Ovary (tissue), 9 donors: ENCODE data around the gene FALEC. TPM values are rescaled to one million over a fixed set of nuclear protein-coding genes. Genes with fewer than 3 reads are reported as not detected.

Source experiments
- DNase-seq, 5 donors: peaks; one replicate each; pipeline ENCODE4 v3.0.0-alpha.2; 2019 to 2020
- H3K27ac ChIP-seq, 2 donors: fragments of 200-600 bp; one replicate each; pipeline versions ENCODE4 v1.5.1 to v1.8.0; 2019 to 2022
- H3K27me3 ChIP-seq: fragments of 200-600 bp; one replicate; pipeline ENCODE4 v1.8.0; 2022
- H3K36me3 ChIP-seq: fragments of 200-600 bp; sonication (generic); one replicate; pipeline ENCODE4 v1.5.1; 2019
- H3K4me1 ChIP-seq: one replicate; pipeline ENCODE4 v1.8.1; 2013; ENCODE audit warnings: mild to moderate bottlenecking, moderate library complexity; ENCODE audit not compliant: insufficient read depth
- H3K4me3 ChIP-seq: fragments of 200-600 bp; sonication (generic); one replicate; pipeline ENCODE4 v1.5.1; 2017
- H3K9me3 ChIP-seq, 2 donors: fragments of 200-600 bp in 1 of 2; sonication (generic) in 1 of 2; one replicate each; pipeline versions ENCODE4 v1.5.1 to v1.8.1; 2013 to 2019; ENCODE audit warnings: mild to moderate bottlenecking in 1 of 2, moderate library complexity in 1 of 2
- EP300 ChIP-seq: sonication (generic); formaldehyde crosslinking; IDR thresholded peaks from one replicate; pipeline ENCODE4 v1.6.1; 2017; ENCODE audit warnings: antibody characterized with exemption
- POLR2A ChIP-seq: fragments of 450-650 bp; IDR thresholded peaks from one replicate; pipeline ENCODE4 v1.6.1; 2017; ENCODE audit warnings: antibody characterized with exemption, mild to moderate bottlenecking, moderate library complexity
- WGBS, 3 donors: extraction: QIAGEN DNeasy Blood & Tissue Kit in 1 of 3; methylation state at CpG; one replicate each; pipeline versions ENCODE4 v1.1.5 to v1.1.7; 2013 to 2017; 5-methylcytosine and 5-hydroxymethylcytosine counted together
- intact Hi-C, 4 donors: fragments of 100-400 bp; cut with DNase I; formaldehyde crosslinking; loops; one replicate each; pipeline versions ENCODE4 v1.11.0 to v1.15.1; 2022 to 2023
- polyA plus RNA-seq, 2 donors: library from polyadenylated mRNA; stranded (reverse); fragments of 200-250 nt in 1 of 2; fragments of 350-450 nt in 1 of 2; fragmentation: Illumina TruSeq in 1 of 2; extraction: RNeasy Lipid Tissue Mini Kit (QIAGEN cat#74804) in 1 of 2; gene quantifications; one replicate each; pipeline ENCODE4 v1.2.3, GENCODE V29; 2013 to 2014
- total RNA-seq, 7 donors: library from RNA; depleted of rRNA in 2 of 7; stranded (reverse); fragments of >200 nt in 2 of 7; fragmentation: NEBNext Ultra II Directional in 3 of 7; extraction: Animal tissue kit (Norgen Biotek cat#: 25700) in 3 of 7; gene quantifications; one replicate each; pipeline versions ENCODE4 v1.1.0 to v1.2.4, GENCODE V29; 2016 to 2023
- TF ChIP-seq, protein P1 (sequence below), 3 donors: fragments of 450-650 bp in 2 of 3; fragments of 200-600 bp in 1 of 3; IDR thresholded peaks; one replicate each; pipeline versions ENCODE4 v1.5.1 to v1.8.0; 2016 to 2022; ENCODE audit warnings: antibody characterized with exemption in 3 of 3, mild to moderate bottlenecking in 1 of 3
- donor health status: DM: no; HTN: no; CAD: no; lungs with moderate emphysema.
- donor health status: DM: no; HTN: no; CAD: no.
- donor health status: Bipolar disorder and iron deficiency.
- donor health status: DM: yes; HTN: yes; CAD: no.
- donor health status: DM: no; HTN: no; CAD: no.
- donor health status: DM: yes; HTN: yes; CAD: no.

The FALEC gene
- total and polyA plus RNA-seq, 9 donors: 0.51 to 1.7 (median 0.77) TPM; not detected in 5

DNA sequence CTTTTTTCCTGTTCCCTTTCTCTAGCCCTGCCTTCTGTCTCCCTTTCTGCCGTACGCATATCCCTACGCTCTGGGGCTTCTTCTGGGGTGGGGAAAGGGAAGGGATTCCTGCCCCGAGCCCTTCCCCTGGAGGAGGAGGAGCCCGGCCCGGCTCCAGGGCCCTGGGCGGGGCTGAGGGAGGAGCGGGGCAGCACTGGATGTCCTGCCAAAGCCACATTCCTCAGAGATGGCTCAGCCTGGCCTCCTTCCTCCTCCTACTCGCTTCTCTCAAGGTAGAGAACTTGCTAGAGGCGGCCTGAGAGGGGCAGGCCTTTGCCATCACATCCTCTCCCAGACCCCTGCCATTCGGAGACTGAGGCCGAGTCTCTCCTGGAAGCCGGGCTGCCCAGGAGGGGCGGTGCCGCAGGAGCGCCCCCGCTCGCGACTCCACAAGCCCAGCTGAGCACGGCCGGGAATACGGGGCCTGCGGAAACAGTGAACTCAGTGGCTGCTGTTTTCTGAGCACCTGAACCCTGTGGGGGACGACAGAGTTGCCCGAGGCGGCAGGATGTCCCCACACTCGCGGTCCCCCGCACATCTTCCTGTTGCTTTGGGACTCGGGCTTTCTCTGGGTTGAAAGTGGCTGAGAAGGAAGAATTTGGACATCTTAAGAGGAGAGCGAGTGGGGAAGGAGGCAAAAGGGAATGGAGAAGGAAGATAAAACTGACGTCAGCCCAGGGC lies 45.9 kb downstream of the FALEC start:
- DNase-seq: peak; percentile 95 to 97 (median 96)
- intact Hi-C loops: loop anchor here in 3 of 4 donors (5.0 kb wide), 3 partner anchors 61 to 411 kb away; partner anchors contain the start of genes CERS2 (in 1 of the 3) and ENSA (in 1 of the 3)
- peak overlapping the region; percentile 96 to 99 for H3K27ac ChIP-seq
- no peaks in the 10 kb centered on the region for H3K9me3 ChIP-seq
- H3K36me3 ChIP-seq: no peaks in the 10 kb centered on the region
- peaks cover 40% of the 10 kb centered on the region for H3K4me1 ChIP-seq
- WGBS, 3 donors: 0 to 1% (median 0%) methylated on average over 32 of the region's 32 CpGs
- H3K27me3 ChIP-seq: no peaks in the 10 kb centered on the region
- peak overlapping the region; percentile 56 for H3K4me3 ChIP-seq
- TF ChIP-seq, protein P1, sequence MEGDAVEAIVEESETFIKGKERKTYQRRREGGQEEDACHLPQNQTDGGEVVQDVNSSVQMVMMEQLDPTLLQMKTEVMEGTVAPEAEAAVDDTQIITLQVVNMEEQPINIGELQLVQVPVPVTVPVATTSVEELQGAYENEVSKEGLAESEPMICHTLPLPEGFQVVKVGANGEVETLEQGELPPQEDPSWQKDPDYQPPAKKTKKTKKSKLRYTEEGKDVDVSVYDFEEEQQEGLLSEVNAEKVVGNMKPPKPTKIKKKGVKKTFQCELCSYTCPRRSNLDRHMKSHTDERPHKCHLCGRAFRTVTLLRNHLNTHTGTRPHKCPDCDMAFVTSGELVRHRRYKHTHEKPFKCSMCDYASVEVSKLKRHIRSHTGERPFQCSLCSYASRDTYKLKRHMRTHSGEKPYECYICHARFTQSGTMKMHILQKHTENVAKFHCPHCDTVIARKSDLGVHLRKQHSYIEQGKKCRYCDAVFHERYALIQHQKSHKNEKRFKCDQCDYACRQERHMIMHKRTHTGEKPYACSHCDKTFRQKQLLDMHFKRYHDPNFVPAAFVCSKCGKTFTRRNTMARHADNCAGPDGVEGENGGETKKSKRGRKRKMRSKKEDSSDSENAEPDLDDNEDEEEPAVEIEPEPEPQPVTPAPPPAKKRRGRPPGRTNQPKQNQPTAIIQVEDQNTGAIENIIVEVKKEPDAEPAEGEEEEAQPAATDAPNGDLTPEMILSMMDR (IDR thresholded peaks at IDR 0.05): peak; percentile 12 to 42 (median 23)
- peak; percentile 63 for TF ChIP-seq EP300
- peak; percentile 92 for TF ChIP-seq POLR2A

DNA sequence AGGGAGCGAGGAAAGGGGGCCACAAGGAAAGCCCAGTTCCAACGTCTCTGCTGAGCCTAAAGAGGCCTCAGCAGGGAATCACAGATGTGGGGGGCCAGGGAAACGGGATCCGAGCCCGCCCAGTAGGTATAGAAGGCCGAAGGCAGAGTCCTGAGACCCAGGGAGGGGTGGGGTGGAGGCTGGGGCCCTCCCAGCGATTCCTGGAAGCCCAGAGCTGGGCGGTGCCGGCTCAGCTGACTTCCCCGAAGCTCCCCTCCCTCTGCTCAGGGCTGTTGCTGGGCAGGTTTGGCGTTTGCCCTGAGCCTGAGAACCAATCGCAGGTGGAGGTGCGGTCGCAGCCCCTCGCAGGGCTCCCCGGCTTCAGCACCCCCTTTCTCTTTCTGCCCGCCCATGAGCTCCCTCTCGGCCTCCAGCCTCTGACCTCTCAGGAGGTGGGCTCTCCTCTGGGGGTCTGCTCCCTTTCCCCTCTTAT lies 46.5 kb downstream of the FALEC start:
- H3K4me1 ChIP-seq: peaks cover 45% of the 10 kb centered on the region
- no peaks in the 10 kb centered on the region for H3K36me3 ChIP-seq
- no peaks in the 10 kb centered on the region for H3K9me3 ChIP-seq
- peak overlapping the region; percentile 56 for H3K4me3 ChIP-seq
- DNase-seq: peak; percentile 91 to 95 (median 93)
- H3K27me3 ChIP-seq: no peaks in the 10 kb centered on the region
- WGBS, 3 donors: 0% methylated on average over 18 of the region's 18 CpGs
- intact Hi-C loops: loop anchor here in 3 of 4 donors (2.0 to 5.0 kb wide), 4 partner anchors 17 to 410 kb away; partner anchors contain the start of genes CERS2 (in 1 of the 3), ENSA (in 1 of the 3) and MCL1 (in 1 of the 3)
- peak overlapping the region; percentile 96 to 99 for H3K27ac ChIP-seq
- TF ChIP-seq EP300: peak; percentile 99
- peak; percentile 29 for TF ChIP-seq POLR2A
- TF ChIP-seq, protein P1 (IDR thresholded peaks at IDR 0.05): no peak

DNA sequence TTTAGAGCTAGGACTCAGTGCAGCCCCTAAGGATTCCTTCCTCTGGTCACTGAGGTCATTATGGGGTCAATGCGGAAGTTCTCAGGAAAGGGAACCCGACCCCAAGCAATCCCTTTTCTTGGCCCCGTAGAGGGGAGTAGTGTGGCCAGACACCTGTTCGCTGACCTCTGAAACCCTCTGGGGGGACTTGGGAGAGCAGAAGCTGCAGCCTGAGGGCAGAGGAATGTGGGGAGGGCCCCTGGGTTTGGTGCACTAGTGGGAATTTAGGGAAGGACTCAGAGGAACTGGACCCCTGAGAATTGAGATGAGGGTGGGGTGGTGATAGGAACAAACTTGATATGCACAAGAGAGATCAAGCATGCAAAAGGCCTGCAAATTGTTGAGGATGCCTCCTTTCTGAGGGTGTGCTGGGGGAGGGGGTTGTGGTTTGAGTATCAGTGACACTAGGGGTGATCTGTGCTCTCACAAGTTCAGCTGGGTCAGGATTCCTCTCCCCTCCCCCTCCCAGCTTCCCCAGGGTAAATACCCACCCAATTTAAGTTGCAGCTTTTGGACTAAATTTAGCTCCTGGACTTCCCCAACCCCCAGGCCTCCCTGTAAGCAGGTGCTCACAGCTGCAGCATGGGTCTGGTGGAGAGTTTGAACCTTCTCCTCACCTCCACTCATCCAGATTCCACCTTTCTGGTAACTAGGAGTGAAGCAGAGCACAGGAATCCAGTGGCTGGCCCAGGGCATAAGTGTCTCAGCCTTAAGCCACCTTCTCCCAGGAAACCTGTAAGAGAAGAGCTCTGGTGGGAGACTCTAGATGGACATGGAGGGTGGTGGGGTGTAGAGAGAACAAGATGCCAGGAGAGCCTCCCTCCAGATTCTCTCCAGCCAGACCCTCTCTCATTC lies 47.1 kb downstream of the FALEC start:
- TF ChIP-seq EP300: no peak
- TF ChIP-seq, protein P1 (IDR thresholded peaks at IDR 0.05): no peak
- Histone ChIP-seq H3K9me3 (no peaks in the 10 kb centered on the region), H3K36me3 (no peaks in the 10 kb centered on the region), H3K27ac (peak overlapping the region; percentile 96 to 99), H3K4me3 (peak overlapping the region; percentile 56), H3K4me1 (peaks cover 50% of the 10 kb centered on the region), H3K27me3 (no peaks in the 10 kb centered on the region)
- peak in 4 of 5 donors; percentile 38 to 61 (median 50) for DNase-seq
- WGBS, 3 donors: 8 to 14% (median 13%) methylated on average over 4 of the region's 4 CpGs
- intact Hi-C loops: loop anchor here in 3 of 4 donors (2.0 to 5.0 kb wide), 4 partner anchors 16 to 410 kb away; partner anchors contain the start of genes CERS2 (in 1 of the 3), ENSA (in 1 of the 3) and MCL1 (in 1 of the 3)
